Activated CD8-positive, alpha-beta memory T cell treated with anti-CD3 and anti-CD28 coated beads, Interleukin-2, amount 50 U/mL, for 4 hours (primary cell): Measurements from ENCODE around the gene ABCC11.
"Not testable (repeated sequence)": the region's sequence is repeated elsewhere in the genome, so short reads cannot be mapped to it uniquely, and the experiment has no call there.

Source experiments
- DNase-seq: peaks from one replicate; pipeline ENCODE4 v3.0.0-alpha.2; 2020

ABCC11 gene

GRCh38 chr16:48194828-48195556, 52.3 kb downstream of the ABCC11 start:
- DNase-seq: no peak

DNA sequence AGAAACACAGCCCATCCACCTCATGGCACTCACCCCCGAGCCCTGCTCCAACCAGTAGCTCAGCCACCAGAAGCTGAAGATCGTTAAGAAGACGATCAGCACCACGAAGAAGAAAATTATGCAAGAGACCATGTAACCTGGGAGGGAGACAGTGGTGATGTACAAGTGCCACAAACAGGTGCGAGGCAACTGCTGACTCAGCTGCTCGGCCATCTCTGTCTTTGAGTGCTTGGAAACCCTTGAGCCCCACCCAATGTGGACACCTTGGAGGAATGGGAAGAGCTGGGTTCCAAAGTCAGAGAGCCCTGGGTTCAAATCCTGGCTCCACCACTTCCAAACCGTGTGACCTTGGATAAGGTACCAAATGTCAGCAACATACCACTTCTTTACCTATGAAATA, 53.5 kb downstream of the ABCC11 start:
- no peak for DNase-seq

DNA sequence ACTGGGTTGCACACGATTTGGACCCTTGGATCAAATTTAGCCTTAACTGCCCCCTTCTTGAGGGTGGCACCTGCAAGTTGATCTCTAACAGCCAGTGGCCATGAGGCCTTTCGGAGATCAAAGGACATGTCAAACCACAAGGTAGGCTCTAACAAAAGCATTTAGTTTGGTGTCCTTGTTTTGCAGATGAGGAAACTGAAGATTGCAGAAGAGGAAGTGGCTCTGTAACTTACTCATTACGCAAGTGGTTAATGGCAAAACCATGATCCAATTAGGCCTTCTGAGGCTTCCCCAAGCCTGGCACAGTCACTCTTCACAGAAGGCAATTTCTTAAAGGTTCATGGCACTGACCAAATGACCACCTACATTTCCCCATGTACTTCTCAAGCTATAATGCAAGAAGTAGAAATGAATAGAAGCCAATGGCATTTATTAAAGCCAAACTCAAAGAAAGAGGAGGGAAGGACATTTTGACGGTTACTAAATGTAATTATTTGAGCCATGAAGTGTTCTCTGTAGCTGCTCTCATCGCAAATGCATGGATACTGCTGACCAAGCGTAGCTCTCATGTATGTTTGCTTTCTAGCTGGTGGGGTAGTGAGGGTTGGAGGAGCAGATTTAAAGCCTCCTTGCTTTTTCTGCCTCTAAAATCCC, 58.8 kb downstream of the ABCC11 start:
- DNase-seq: no peak

DNA sequence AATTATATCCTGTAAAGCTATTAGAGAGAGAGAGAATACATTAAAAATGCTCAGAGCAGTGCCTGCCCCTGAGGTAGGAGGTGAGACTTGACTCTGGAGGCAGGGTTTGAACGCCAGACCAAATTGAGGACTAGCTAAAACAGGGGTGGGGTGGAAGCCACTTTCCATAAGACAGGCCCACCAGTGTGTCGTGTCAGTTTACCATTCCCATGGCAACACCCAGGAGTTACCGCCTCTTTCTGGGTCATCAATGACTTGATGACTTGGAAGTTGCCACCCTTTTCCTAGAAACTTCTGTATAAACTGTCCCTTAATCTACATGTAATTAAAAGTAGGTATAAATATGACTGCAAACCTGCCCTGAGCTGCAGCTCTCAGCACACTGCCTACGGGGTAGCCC, 59.6 kb downstream of the ABCC11 start:
- no peak for DNase-seq

- no peak for DNase-seq
These were observed 62.7 kb downstream of the ABCC11 start for GRCh38 chr16:48184681-48185080.

DNA sequence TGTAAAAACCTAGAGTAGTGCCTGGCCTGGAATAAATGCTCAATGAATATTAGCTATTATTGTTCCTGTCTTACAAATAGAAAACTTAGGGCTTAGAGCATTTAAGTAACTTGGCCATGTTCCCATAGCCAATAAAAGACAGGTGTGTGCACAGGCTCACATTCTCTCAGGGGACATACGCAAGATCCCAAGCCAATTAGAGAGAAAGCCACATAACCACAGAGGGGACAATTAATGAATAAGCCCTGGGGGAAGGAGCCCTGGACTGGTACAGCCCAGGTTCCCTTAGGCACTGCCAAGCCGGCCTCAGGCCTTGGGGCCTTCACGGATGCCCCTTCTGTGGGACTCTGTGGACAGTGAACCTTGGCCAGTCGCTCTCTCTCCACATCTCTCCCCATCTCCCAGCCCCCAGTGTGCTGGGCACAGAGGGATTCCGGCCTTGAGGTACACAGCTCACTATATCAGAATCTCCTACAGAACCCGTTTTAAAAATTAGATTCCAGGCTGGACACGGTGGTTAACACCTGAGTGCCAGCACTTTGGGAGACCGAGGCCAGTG, 64.3 kb downstream of the ABCC11 start:
- no peak for DNase-seq

DNA sequence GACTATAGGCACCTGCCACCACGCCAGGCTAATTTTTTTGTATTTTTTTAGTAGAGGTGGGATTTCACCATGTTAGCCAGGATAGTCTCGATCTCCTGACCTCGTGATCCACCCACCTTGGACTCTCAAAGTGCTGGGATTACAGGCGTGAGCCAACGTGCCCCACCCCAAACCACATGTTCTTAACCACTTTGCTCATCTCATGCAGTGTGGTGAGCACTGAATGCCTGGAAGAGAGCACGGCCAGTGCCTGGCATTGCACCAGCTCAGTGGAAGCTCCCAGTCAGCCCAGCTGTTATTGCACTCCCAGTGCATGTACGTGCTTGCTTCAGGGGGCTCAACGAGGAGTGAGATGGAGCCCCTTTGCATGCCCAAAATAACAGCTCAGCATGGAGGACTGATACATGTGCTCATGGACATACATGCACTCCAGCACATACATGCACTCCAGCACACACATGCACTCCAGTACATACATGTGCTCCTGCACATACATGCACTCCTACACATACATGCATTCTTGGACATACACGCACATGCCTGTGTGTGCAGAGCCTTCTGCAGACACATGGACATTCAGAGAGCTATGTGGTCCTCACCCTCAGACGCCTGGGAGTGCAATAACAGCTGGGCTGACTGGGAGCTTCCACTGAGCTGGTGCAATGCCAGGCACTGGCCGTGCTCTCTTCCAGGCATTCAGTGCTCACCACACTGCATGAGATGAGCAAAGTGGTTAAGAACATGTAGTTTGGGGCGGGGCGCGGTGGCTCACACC, 65.4 kb downstream of the ABCC11 start:
- not testable (repeated sequence) for DNase-seq

- DNase-seq: no peak
These were observed 66.4 kb downstream of the ABCC11 start for GRCh38 chr16:48180868-48181480.

- DNase-seq: no peak
These were observed 70.5 kb downstream of the ABCC11 start for GRCh38 chr16:48176635-48177408.

DNA sequence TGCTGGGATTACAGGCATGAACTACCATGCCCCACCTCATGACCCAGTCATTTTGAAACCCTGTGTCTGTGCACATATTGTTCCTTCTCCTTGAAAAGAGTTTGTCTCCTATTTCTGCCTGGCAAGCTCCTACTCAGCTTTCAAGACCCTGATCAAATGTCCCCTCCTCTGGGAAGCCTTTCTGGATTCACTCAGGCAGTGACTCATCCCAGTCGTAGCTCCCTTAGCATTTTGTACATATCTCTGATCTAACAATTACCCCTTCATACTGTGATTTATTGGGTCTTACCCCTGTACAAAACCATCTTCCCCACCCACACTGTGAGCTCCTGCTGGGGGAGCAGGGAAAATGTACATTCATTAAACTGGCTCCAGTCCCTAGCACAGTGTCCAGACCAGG, 73.5 kb downstream of the ABCC11 start:
- no peak for DNase-seq

DNA sequence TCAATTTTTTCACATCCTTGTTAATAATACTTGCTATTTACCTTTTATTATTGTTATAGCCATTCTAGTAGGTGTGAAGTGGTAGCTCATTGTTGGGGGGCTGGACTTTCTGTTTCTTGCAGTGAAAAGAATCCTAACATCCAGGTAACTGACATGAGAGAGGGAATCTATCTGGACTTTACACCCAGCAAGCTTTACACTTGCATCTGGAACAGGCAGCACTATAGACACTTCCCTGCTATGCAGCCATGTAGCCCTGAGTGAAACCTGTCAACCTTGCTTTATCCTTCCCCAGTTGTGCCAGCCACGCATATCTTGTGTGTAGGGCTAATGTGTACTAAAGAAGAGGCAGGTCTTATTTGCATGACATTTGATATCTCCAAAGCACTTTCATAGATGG, 74.7 kb downstream of the ABCC11 start:
- no peak for DNase-seq

GRCh38 chr16:48169896-48170295, 77.4 kb downstream of the ABCC11 start:
- DNase-seq: no peak

- no peak for DNase-seq
These were observed 79.3 kb downstream of the ABCC11 start for GRCh38 chr16:48168075-48168474.

- DNase-seq: not testable (repeated sequence)
These were observed 80.7 kb downstream of the ABCC11 start for GRCh38 chr16:48166617-48167016.

GRCh38 chr16:48165961-48166578, 81.3 kb downstream of the ABCC11 start:
- no peak for DNase-seq

GRCh38 chr16:48164907-48165715, 82.2 kb downstream of the ABCC11 start:
- peak; percentile 66 for DNase-seq

DNA sequence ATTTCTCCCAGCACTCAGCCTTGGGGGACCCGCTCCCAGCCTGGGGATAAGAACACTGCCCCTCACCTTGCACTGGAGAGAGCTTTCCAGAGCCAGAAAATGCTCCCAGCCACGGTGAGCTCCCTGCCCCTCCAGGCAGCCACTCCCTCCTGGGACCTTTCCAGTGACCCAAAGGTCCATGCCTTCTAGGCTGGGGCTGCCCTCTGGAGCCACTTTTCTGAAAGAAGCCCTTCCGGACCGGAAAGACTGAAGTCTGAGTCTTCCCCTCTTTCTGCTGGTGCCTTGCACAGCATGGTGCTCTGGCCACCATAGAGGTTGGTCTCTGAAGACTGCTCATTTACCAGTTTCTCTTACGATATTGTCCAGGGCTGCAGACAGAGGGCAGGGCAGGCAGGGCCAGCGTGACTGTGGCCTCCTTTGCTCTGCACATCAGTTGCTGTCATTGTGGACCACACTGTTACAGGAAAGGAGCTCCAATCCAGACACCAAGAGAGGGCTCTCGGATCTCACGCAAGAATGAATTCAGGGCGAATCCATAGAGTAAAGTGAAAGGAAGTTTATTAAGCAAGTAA, 84.4 kb downstream of the ABCC11 start:
- DNase-seq: no peak

- no peak for DNase-seq
These were observed 85.4 kb downstream of the ABCC11 start for GRCh38 chr16:48161906-48162305.

GRCh38 chr16:48160575-48160974, 86.8 kb downstream of the ABCC11 start:
- DNase-seq: no peak

GRCh38 chr16:48158296-48158695, 89.0 kb downstream of the ABCC11 start:
- DNase-seq: no peak

GRCh38 chr16:48157794-48158193, 89.5 kb downstream of the ABCC11 start:
- no peak for DNase-seq
